Left lung (tissue), 10 donors: ENCODE data around the gene CHD2. TPM values are rescaled to one million over a fixed set of nuclear protein-coding genes. Genes with fewer than 3 reads are reported as not detected.
"Not testable (repeated sequence)": the region's sequence is repeated elsewhere in the genome, so short reads cannot be mapped to it uniquely, and the experiment has no call there.

ENCODE experiments used
- ATAC-seq: fragments of 200-7000 bp; cut with Tn5 transposase; one replicate; pipeline ENCODE4 v1.9.1; 2020; ENCODE audit warnings: moderate library complexity
- DNase-seq, 4 donors: peaks; one replicate each; pipeline ENCODE4 v3.0.0-alpha.2; 2013 to 2020
- H3K27ac ChIP-seq, 2 donors: fragments of 200-600 bp; sonication (generic) in 1 of 2; one replicate each; pipeline versions ENCODE4 v1.5.0 to v1.8.0; 2020 to 2021
- H3K27me3 ChIP-seq, 2 donors: fragments of 200-600 bp; sonication (generic) in 1 of 2; one replicate each; pipeline versions ENCODE4 v1.5.0 to v1.8.0; 2020 to 2021
- H3K36me3 ChIP-seq, 2 donors: fragments of 200-600 bp; sonication (generic) in 1 of 2; one replicate each; pipeline versions ENCODE4 v1.5.0 to v1.8.0; 2020 to 2021
- H3K4me1 ChIP-seq, 2 donors: fragments of 200-600 bp; one replicate each; pipeline ENCODE4 v1.8.0; 2021
- H3K4me3 ChIP-seq, 2 donors: fragments of 200-600 bp; sonication (generic) in 1 of 2; one replicate each; pipeline versions ENCODE4 v1.5.0 to v1.8.0; 2020 to 2021; ENCODE audit warnings: mild to moderate bottlenecking in 1 of 2
- H3K9me3 ChIP-seq, 2 donors: fragments of 200-600 bp; sonication (generic) in 1 of 2; one replicate each; pipeline versions ENCODE4 v1.5.0 to v1.8.0; 2020 to 2021
- CTCF ChIP-seq, 2 donors: fragments of 200-600 bp; sonication (generic) in 1 of 2; IDR thresholded peaks; one replicate each; pipeline versions ENCODE4 v1.5.0 to v1.8.0; 2021; ENCODE audit warnings: antibody characterized with exemption in 2 of 2
- intact Hi-C, 2 donors: fragments of 100-400 bp; cut with DNase I; formaldehyde crosslinking; loops; one replicate each; pipeline versions ENCODE4 v1.11.2 to v1.14.2; 2022
- polyA plus RNA-seq, 6 donors: library from polyadenylated mRNA; unstranded; fragments of 120-200 nt; gene quantifications; one replicate each; pipeline ENCODE4 v1.2.1, GENCODE V29; 2013; ENCODE audit not compliant: insufficient read length in 6 of 6
- total RNA-seq, 2 donors: library from RNA; stranded (reverse); fragmentation: NEBNext Ultra II Directional; extraction: Animal tissue kit (Norgen Biotek cat#: 25700); gene quantifications; one replicate each; pipeline ENCODE4 v1.2.1, GENCODE V29; 2021
- donor health status: DM: no; HTN: yes; CAD: no.
- donor health status: DM: no; HTN: no; CAD: no.

Gene CHD2
- total and polyA plus RNA-seq, 8 donors: 120 to 152 (median 130) TPM

- intact Hi-C loops: no loop called here
- no peak overlapping the region for H3K27ac ChIP-seq
- H3K4me3 ChIP-seq: no peak overlapping the region
- no peaks in the 10 kb centered on the region for H3K4me1 ChIP-seq
- DNase-seq: peak in 1 of 4 donors; percentile 40
- no peaks in the 10 kb centered on the region for H3K9me3 ChIP-seq
- no peak for ATAC-seq
- H3K36me3 ChIP-seq: no peaks in the 10 kb centered on the region
- H3K27me3 ChIP-seq: peaks cover 0 to 31% of the 10 kb centered on the region in 2 donors
- no peak for TF ChIP-seq CTCF (IDR thresholded peaks at IDR 0.05)
Measured at GRCh38 chr15:93058904-93059427, 158.8 kb downstream of the CHD2 start.

GRCh38 chr15:93059442-93059841 lies 159.3 kb downstream of the CHD2 start:
- no peaks in the 10 kb centered on the region for H3K9me3 ChIP-seq
- TF ChIP-seq CTCF (IDR thresholded peaks at IDR 0.05): no peak
- H3K4me1 ChIP-seq: no peaks in the 10 kb centered on the region
- no peaks in the 10 kb centered on the region for H3K36me3 ChIP-seq
- H3K27ac ChIP-seq: no peak overlapping the region
- intact Hi-C loops: no loop called here
- ATAC-seq (no peak), DNase-seq (no peak)
- no peak overlapping the region for H3K4me3 ChIP-seq
- peaks cover 0 to 36% of the 10 kb centered on the region in 2 donors for H3K27me3 ChIP-seq

GRCh38 chr15:93060336-93061248 lies 160.5 kb downstream of the CHD2 start:
- Histone ChIP-seq H3K4me3 (no peak overlapping the region), H3K4me1 (no peaks in the 10 kb centered on the region), H3K9me3 (no peaks in the 10 kb centered on the region), H3K27me3 (peaks cover 0 to 39% of the 10 kb centered on the region in 2 donors), H3K27ac (no peak overlapping the region), H3K36me3 (no peaks in the 10 kb centered on the region)
- DNase-seq (peak in 1 of 4 donors; percentile 43), ATAC-seq (no peak)
- TF ChIP-seq CTCF (IDR thresholded peaks at IDR 0.05): no peak
- intact Hi-C loops: no loop called here

- intact Hi-C loops, H3K9me3 ChIP-seq, H3K4me1 ChIP-seq, H3K27ac ChIP-seq, H3K36me3 ChIP-seq, DNase-seq, H3K4me3 ChIP-seq, ATAC-seq: not testable (repeated sequence)
- H3K27me3 ChIP-seq: peaks cover 0 to 27% of the 10 kb centered on the region in 2 donors
Measured at GRCh38 chr15:93062628-93063261, 162.6 kb downstream of the CHD2 start.

GRCh38 chr15:93063262-93063671 lies 163.1 kb downstream of the CHD2 start:
- Histone ChIP-seq H3K9me3 (no peaks in the 10 kb centered on the region), H3K27me3 (peaks cover 0 to 27% of the 10 kb centered on the region in 2 donors), H3K27ac (no peak overlapping the region), H3K4me1 (no peaks in the 10 kb centered on the region), H3K4me3 (no peak overlapping the region), H3K36me3 (no peaks in the 10 kb centered on the region)
- TF ChIP-seq CTCF (IDR thresholded peaks at IDR 0.05): no peak
- intact Hi-C loops: no loop called here
- ATAC-seq: no peak
- no peak for DNase-seq
